ENCODE measurements around the gene EVA1A.

Gene EVA1A

DNA sequence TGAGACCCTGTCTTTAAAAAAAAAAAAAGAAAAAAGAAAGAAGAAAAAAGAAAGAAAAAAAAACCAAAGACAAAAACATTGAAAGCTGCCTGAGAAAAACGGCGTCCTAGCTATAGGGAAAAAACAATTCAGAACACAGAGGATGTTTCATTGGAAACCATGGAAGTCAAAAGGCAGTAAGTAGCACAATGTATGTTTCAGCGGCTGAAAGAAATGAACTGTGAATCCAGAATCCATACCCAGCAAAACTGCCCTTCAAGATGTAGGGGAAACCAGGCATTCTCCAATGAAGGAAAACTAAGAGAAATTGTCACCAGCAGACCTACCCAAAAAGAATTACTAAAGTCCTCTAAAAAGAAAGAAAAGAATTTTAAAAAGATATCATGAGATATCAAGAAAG is 27.6 kb downstream of the EVA1A start:
- Histone ChIP-seq H3K36me3 (ENCODE audit: control insufficient read depth, insufficient read depth, low read length) (no peaks in the 10 kb centered on the region), H3K27me3 (replicated peaks; ENCODE audit: control insufficient read depth, insufficient read depth, low read length) (no peaks in the 10 kb centered on the region), H3K4me3 (replicated peaks; ENCODE audit: low read depth, low read length) (no peak overlapping the region)
- no peak for DNase-seq (ENCODE audit: extremely low read depth, insufficient read length)
- TF ChIP-seq, protein P1, sequence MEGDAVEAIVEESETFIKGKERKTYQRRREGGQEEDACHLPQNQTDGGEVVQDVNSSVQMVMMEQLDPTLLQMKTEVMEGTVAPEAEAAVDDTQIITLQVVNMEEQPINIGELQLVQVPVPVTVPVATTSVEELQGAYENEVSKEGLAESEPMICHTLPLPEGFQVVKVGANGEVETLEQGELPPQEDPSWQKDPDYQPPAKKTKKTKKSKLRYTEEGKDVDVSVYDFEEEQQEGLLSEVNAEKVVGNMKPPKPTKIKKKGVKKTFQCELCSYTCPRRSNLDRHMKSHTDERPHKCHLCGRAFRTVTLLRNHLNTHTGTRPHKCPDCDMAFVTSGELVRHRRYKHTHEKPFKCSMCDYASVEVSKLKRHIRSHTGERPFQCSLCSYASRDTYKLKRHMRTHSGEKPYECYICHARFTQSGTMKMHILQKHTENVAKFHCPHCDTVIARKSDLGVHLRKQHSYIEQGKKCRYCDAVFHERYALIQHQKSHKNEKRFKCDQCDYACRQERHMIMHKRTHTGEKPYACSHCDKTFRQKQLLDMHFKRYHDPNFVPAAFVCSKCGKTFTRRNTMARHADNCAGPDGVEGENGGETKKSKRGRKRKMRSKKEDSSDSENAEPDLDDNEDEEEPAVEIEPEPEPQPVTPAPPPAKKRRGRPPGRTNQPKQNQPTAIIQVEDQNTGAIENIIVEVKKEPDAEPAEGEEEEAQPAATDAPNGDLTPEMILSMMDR (IDR thresholded peaks at IDR 0.05; ENCODE audit: insufficient read depth, low read length, poor library complexity, severe bottlenecking): no peak

DNA sequence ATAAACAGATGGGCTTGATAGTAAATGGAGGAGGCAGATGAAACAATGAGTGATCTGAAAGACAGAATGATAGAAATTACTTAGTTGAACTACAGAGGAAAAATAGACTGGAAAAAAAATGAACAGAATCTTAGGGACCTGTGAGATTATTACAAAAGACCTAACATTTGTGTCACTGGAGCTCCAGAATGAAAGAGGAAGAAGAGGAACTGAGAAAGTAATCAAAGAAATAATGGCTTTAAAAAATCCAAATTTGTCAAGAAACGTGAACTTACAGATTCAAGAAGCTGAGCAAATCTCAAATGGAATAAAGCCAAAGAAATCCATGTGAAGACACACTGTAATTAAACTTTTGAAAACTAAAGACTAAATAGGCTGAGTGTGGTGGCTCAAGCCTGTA is 28.3 kb downstream of the EVA1A start:
- TF ChIP-seq, protein P1 (IDR thresholded peaks at IDR 0.05; ENCODE audit: insufficient read depth, low read length, poor library complexity, severe bottlenecking): no peak
- DNase-seq (ENCODE audit: extremely low read depth, insufficient read length): no peak
- H3K36me3 ChIP-seq (ENCODE audit: control insufficient read depth, insufficient read depth, low read length): no peaks in the 10 kb centered on the region
- H3K27me3 ChIP-seq (replicated peaks; ENCODE audit: control insufficient read depth, insufficient read depth, low read length): no peaks in the 10 kb centered on the region; the same call in 1 of the 2 replicates
- no peak overlapping the region for H3K4me3 ChIP-seq (replicated peaks; ENCODE audit: low read depth, low read length)

DNA sequence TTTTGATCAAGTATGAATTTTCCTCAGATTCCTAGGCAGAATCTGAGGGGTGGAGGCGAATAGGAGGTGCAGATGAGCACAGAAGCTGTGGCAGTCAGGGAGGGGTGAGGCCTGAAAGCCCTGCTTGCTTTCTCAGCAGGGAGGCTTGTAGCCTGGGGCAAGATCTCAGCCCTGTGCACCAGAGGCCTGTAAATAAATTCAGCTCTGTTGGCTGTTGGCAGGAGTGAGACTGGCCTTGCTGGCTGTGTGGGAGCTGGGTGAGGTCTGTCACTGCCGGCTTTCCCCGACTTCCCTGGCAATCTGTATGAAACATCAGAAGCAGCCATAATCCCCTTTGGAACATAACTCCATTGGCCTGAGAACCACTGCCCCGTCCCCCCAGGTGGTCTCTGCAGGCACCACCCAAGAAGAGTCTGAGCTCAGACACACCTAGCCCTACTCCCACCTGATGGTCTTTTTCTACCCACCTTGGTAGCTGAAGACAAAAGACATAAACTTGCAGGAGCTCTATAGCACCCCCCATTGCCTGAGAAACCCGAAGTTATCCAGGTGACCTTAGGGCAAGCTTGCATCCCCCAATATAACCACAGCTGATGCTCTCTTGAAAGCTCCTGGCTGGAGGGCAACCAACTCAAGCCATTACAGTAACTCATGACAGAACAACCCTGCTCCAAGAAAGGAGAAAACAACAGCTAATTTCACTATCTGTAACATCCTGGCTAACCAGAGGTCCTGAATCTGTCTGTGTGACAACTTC is 32.3 kb downstream of the EVA1A start:
- TF ChIP-seq, protein P1 (IDR thresholded peaks at IDR 0.05; ENCODE audit: insufficient read depth, low read length, poor library complexity, severe bottlenecking): no peak
- no peaks in the 10 kb centered on the region for H3K36me3 ChIP-seq (ENCODE audit: control insufficient read depth, insufficient read depth, low read length)
- DNase-seq (ENCODE audit: extremely low read depth, insufficient read length): no peak

DNA sequence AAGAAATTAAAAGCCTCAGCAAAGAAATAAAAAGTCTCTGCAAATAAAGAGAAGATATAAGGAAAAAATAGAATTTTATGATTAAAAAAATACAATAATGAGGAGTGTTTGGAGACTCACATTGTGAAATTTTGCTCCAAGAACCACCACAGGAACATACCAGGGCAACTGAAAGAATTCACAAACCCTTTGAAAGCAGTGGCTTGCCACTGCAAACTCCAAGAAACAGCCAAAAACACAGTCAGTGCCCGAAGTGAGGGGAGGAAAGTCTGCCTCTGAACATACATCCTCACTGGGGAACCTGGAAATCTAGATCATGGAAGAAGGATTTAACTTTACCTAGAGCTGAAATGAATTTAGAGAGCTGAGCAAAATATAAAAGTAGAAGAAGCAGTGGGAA is 33.1 kb downstream of the EVA1A start:
- Histone ChIP-seq H3K36me3 (ENCODE audit: control insufficient read depth, insufficient read depth, low read length) (no peaks in the 10 kb centered on the region), H3K27me3 (replicated peaks; ENCODE audit: control insufficient read depth, insufficient read depth, low read length) (no peaks in the 10 kb centered on the region; the same call in 1 of the 2 replicates), H3K4me3 (replicated peaks; ENCODE audit: low read depth, low read length) (no peak overlapping the region)
- no peak for DNase-seq (ENCODE audit: extremely low read depth, insufficient read length)
- TF ChIP-seq, protein P1 (IDR thresholded peaks at IDR 0.05; ENCODE audit: insufficient read depth, low read length, poor library complexity, severe bottlenecking): no peak

More for the DNA sequence above, 32.3 kb downstream of the EVA1A start:
- Histone ChIP-seq H3K4me3 (replicated peaks; ENCODE audit: low read depth, low read length) (no peak overlapping the region), H3K27me3 (replicated peaks; ENCODE audit: control insufficient read depth, insufficient read depth, low read length) (no peaks in the 10 kb centered on the region; the same call in 1 of the 2 replicates)

DNA sequence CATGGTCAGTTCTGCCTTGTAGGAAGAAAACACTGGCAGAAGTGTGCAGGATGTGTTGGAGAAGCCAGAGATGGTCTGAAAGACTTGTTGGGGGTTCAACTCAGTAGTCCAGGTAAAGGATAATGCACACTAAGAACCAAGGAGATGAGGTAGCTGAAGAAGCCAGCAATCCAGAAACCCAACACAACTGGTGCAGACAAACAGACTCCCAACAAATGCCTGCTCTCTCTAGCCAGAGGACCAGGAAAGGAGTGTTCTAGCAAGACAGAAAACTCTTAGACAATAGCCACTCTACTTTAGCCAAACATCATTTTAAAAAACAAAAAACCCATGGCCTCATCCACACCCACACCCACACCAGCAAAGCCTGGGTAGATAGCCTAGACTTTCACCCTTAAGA is 33.9 kb downstream of the EVA1A start:
- no peak for DNase-seq (ENCODE audit: extremely low read depth, insufficient read length)
- TF ChIP-seq, protein P1 (IDR thresholded peaks at IDR 0.05; ENCODE audit: insufficient read depth, low read length, poor library complexity, severe bottlenecking): no peak
- Histone ChIP-seq H3K36me3 (ENCODE audit: control insufficient read depth, insufficient read depth, low read length) (no peaks in the 10 kb centered on the region), H3K27me3 (replicated peaks; ENCODE audit: control insufficient read depth, insufficient read depth, low read length) (no peaks in the 10 kb centered on the region; the same call in 1 of the 2 replicates), H3K4me3 (replicated peaks; ENCODE audit: low read depth, low read length) (no peak overlapping the region)
